WTC11 (cell line): ENCODE data around the gene ARHGEF12. TPM values are rescaled to one million over a fixed set of nuclear protein-coding genes. Genes with fewer than 3 reads are reported as not detected.
A peak's percentile ranks its signal among the peaks of the same experiment; 100 is the strongest.
"Not testable (repeated sequence)": the region's sequence is repeated elsewhere in the genome, so short reads cannot be mapped to it uniquely, and the experiment has no call there.

ENCODE experiments used
- ATAC-seq: fragments of 200-7000 bp; cut with Tn5 transposase; 2 replicates; pipeline ENCODE4 v1.10.0; 2021; ENCODE audit warnings: mild to moderate bottlenecking, moderate library complexity
- CTCF ChIA-PET: fragments of 300-600 bp; sonication (Branson Sonifier 250); formaldehyde crosslinking; loops from one replicate; lab custom pipeline; 2021; ENCODE audit warnings: antibody characterized with exemption; lab: Charles Lee
- POLR2A ChIA-PET: fragments of 350-600 bp; sonication (Branson Sonifier 250); formaldehyde crosslinking; loops from one replicate; lab custom pipeline; 2021; ENCODE audit warnings: antibody characterized with exemption; lab: Charles Lee
- DNase-seq: peaks from one replicate; pipeline ENCODE4 v3.0.0; 2021; ENCODE audit warnings: low spot score
- H3K27ac Mint-ChIP-seq: 2 replicates; pipeline ENCODE4 v1.8.0; 2021; ENCODE audit warnings: mixed read lengths
- H3K27me3 Mint-ChIP-seq: 2 replicates; pipeline ENCODE4 v1.8.0; 2021; ENCODE audit warnings: low read depth, mild to moderate bottlenecking, moderate library complexity, mixed read lengths
- H3K36me3 Mint-ChIP-seq: 2 replicates; pipeline ENCODE4 v1.8.0; 2021; ENCODE audit warnings: mixed read lengths
- H3K4me1 Mint-ChIP-seq: 2 replicates; pipeline ENCODE4 v1.8.0; 2022; ENCODE audit warnings: mixed read lengths
- H3K4me3 Mint-ChIP-seq: 2 replicates; pipeline ENCODE4 v1.8.0; 2021; ENCODE audit warnings: mild to moderate bottlenecking, moderate library complexity, mixed read lengths
- H3K9me3 Mint-ChIP-seq: 2 replicates; pipeline ENCODE4 v1.8.0; 2021; ENCODE audit warnings: mixed read lengths
- EMX1 ChIP-seq: fragments of 250-450 bp; sonication (Bioruptor Pico); IDR thresholded peaks from 2 replicates; pipeline ENCODE4 v1.8.0; 2021; ENCODE audit warnings: mild to moderate bottlenecking
- ETV6 ChIP-seq: sonication (generic); formaldehyde crosslinking; IDR thresholded peaks from 2 replicates; pipeline ENCODE4 v1.8.1; 2022; ENCODE audit warnings: mild to moderate bottlenecking, missing genetic modification reagents
- FOXK1 ChIP-seq: sonication (generic); formaldehyde crosslinking; IDR thresholded peaks from 2 replicates; pipeline ENCODE4 v1.8.0; 2022; ENCODE audit warnings: mild to moderate bottlenecking, moderate library complexity, missing genetic modification reagents
- NR1H2 ChIP-seq: sonication (generic); formaldehyde crosslinking; IDR thresholded peaks from 2 replicates; pipeline ENCODE4 v1.9.0; 2021; ENCODE audit warnings: mild to moderate bottlenecking, moderate library complexity, missing genetic modification reagents
- SMAD4 ChIP-seq: sonication (generic); formaldehyde crosslinking; IDR thresholded peaks from 2 replicates; pipeline ENCODE4 v1.8.0; 2022; ENCODE audit warnings: mild to moderate bottlenecking, missing genetic modification reagents
- TEAD4 ChIP-seq: sonication (generic); formaldehyde crosslinking; IDR thresholded peaks from 2 replicates; pipeline ENCODE4 v1.8.0; 2022; ENCODE audit warnings: mild to moderate bottlenecking, missing genetic modification reagents
- ZNF121 ChIP-seq: sonication (generic); formaldehyde crosslinking; IDR thresholded peaks from 2 replicates; pipeline ENCODE4 v1.8.0; 2023; ENCODE audit warnings: missing genetic modification reagents
- ZNF138 ChIP-seq: sonication (generic); formaldehyde crosslinking; conservative IDR thresholded peaks from 2 replicates; pipeline ENCODE4 v1.8.1; 2022; ENCODE audit warnings: mild to moderate bottlenecking, moderate library complexity, missing genetic modification reagents
- ZNF232 ChIP-seq: sonication (generic); formaldehyde crosslinking; IDR thresholded peaks from 2 replicates; pipeline ENCODE4 v1.8.0; 2022; ENCODE audit warnings: mild to moderate bottlenecking, missing genetic modification reagents
- ZNF317 ChIP-seq: sonication (generic); formaldehyde crosslinking; IDR thresholded peaks from 2 replicates; pipeline ENCODE4 v1.8.1; 2023; ENCODE audit warnings: low read depth, mild to moderate bottlenecking, moderate library complexity, missing genetic modification reagents, borderline replicate concordance
- total RNA-seq: library from RNA; stranded (reverse); gene quantifications from 3 replicates; pipeline ENCODE4 v1.2.3, GENCODE V29; 2021
- TF ChIP-seq, protein P1 (sequence below): fragments of 250-450 bp; sonication (Bioruptor Pico); conservative IDR thresholded peaks from 2 replicates; pipeline ENCODE4 v1.9.0; 2021; ENCODE audit warnings: mild to moderate bottlenecking
- TF ChIP-seq, protein P2 (sequence below): sonication (generic); formaldehyde crosslinking; conservative IDR thresholded peaks from 2 replicates; pipeline ENCODE4 v1.8.1; 2023; ENCODE audit warnings: mild to moderate bottlenecking, low read depth, missing genetic modification reagents, moderate library complexity
- TF ChIP-seq, protein P3 (sequence below): sonication (generic); formaldehyde crosslinking; IDR thresholded peaks from 2 replicates; pipeline ENCODE4 v1.8.1; 2022; ENCODE audit warnings: low read depth, missing genetic modification reagents, borderline replicate concordance
- TF ChIP-seq, protein P4 (sequence below): sonication (generic); formaldehyde crosslinking; IDR thresholded peaks from 2 replicates; pipeline ENCODE4 v1.8.0; 2022; ENCODE audit warnings: mild to moderate bottlenecking, missing genetic modification reagents
- TF ChIP-seq, protein P5 (sequence below): sonication (generic); formaldehyde crosslinking; conservative IDR thresholded peaks from 2 replicates; pipeline ENCODE4 v1.8.1; 2022; ENCODE audit warnings: mild to moderate bottlenecking, missing genetic modification reagents
- TF ChIP-seq, protein P6 (sequence below): sonication (generic); formaldehyde crosslinking; IDR thresholded peaks from 2 replicates; pipeline ENCODE4 v1.8.1; 2023; ENCODE audit warnings: mild to moderate bottlenecking, missing genetic modification reagents

The ARHGEF12 gene
- total RNA-seq, 1 experiment from 2014 or later, result 35.8 TPM

DNA sequence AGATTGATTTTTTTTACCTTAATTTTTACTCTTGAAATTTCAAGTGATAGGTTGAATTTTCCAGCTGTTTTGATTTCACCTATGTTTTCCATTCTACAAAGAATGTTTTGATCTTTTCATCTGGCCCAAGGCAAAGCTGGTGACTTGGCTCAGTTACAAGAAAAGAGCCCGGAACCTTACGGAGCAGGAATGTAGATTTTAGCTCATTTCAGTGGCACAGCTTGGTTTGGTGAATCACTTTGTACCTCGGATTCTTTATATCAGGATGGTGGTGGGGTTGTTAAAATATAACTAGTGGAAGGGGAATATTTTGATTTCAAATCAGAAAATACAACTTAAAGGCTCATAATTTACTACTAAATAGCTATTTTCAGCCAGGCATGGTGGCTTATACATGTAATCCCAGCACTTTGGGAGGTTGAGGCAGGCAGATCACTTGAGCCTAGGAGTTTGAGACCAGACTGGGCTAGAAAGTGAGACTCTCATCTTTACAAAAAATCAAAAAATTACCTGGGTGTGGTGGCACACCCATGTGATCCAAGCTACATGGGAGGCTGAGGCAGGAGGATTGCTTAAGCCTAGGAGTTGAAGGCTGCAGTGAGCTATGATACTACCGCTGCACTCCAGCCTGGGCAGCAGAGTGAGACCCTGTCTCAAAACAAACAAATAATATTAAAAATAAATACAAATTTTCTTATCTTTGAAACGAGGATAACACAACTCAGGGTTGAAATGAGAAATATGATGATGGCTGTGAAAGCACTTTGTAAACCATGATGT is 166.0 kb downstream of the ARHGEF12 start:
- ATAC-seq (no peak), DNase-seq (no peak)
- H3K27ac Mint-ChIP-seq, result no peak overlapping the region
- no peaks in the 10 kb centered on the region for H3K9me3 Mint-ChIP-seq
- TF ChIP-seq, protein P1, sequence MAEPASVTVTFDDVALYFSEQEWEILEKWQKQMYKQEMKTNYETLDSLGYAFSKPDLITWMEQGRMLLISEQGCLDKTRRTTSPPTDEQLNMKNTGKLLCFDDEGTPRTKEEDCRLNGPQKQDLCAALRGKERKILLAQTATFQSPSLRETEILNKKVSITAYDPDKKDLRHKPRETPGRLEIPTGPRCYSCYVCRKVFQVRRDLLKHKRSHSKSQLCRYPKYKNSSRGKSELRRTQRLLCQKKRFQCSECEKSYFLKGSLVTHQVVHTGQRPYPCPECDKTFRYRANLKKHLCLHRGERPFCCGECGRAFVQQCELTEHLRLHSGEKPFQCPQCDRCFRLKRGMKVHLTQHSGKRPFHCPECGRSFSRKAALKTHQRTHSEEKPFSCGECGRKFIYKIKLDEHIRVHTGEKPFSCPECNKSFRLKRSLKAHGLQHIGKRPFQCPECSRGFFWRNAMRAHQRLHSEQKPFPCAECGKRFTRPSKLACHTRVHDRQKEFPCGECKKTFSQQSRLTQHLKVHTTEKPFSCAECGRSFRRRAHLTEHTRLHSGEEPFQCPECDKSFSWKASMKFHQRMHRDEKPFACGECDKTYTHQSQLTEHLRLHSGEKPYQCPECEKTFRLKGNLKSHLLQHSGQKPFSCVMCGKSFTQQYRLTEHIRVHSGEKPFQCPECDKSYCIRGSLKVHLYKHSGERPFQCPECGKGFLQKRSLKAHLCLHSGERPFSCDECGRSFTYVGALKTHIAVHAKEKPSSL, result no peak
- TF ChIP-seq ZNF121 (CRISPR knock-in tag) (peak; percentile 95), ZNF138 (CRISPR knock-in tag) (no peak)
- peaks cover 56% of the 10 kb centered on the region for H3K4me1 Mint-ChIP-seq
- ChIA-PET POLR2A (no interaction called here), CTCF (interaction anchor here (1.0 to 3.2 kb wide), 10 partner anchors 9 to 483 kb away, joined by 3 to 12 read pairs (median 4); partner anchors contain the start of genes ARHGEF12 and GRIK4)
- H3K36me3 Mint-ChIP-seq, result no peaks in the 10 kb centered on the region
- no peak overlapping the region for H3K4me3 Mint-ChIP-seq
- no peaks in the 10 kb centered on the region for H3K27me3 Mint-ChIP-seq

DNA sequence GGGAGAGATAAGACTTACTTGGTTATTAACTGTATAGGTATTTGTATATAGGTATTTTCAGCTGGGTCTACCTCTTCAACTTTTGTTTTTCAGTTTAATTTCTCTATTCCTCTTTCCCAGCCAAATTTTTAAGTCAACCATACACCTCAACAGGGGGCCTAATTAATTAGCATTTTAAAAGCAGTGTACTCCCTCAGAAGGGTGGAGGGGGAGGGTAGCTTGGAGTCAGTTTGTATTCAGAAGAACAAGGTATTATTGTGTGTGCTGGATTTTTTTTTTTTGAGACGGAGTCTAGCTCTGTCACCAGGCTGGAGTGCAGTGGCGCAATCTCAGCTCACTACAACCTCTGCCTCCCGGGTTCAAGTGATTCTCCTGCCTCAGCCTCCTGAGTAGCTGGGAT is 167.3 kb downstream of the ARHGEF12 start:
- H3K27me3 Mint-ChIP-seq, POLR2A ChIA-PET, H3K9me3 Mint-ChIP-seq, H3K36me3 Mint-ChIP-seq, H3K27ac Mint-ChIP-seq, DNase-seq: not testable (repeated sequence)
- peaks cover 52% of the 10 kb centered on the region for H3K4me1 Mint-ChIP-seq
- peak; percentile 38; the same call in 1 of the 2 replicates for ATAC-seq
- CTCF ChIA-PET, result interaction anchor here (0.6 to 4.2 kb wide), 9 partner anchors 24 to 482 kb away, joined by 3 to 19 read pairs (median 4); no protein-coding TSS in a partner anchor
- H3K4me3 Mint-ChIP-seq, result peak overlapping the region; percentile 3; the same call in 1 of the 2 replicates

DNA sequence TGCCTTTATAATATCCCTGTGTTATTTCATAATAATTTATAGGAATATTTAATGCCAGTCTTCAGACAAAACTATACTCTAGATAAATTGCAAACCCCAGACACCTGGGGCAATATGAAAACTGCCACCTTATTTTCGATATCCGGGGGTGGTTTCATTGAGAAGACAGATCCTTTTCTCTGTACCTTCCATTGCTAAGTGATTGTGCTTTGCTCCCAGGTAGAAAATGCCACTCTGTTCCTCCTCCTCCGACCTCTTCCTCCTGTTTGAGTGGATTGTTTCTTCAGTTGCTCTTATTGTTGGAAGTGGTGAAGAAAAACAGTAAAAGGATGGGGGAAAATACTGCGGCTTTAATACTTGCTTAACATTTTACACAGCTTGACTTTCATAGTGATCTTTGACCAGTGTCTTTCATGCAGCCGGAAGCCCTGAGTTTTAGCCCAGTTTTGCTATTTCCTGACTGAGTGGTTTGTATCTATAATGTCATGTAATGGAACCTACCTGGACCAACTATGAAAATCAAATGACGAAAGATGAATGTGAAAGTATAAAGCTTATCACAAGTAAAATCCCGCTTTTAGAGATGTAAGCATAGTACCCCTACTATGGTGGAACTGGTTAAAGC is 169.7 kb downstream of the ARHGEF12 start:
- no peak for TF ChIP-seq NR1H2 (CRISPR knock-in tag)
- no peak for TF ChIP-seq ETV6 (CRISPR knock-in tag)
- TF ChIP-seq, protein P2, sequence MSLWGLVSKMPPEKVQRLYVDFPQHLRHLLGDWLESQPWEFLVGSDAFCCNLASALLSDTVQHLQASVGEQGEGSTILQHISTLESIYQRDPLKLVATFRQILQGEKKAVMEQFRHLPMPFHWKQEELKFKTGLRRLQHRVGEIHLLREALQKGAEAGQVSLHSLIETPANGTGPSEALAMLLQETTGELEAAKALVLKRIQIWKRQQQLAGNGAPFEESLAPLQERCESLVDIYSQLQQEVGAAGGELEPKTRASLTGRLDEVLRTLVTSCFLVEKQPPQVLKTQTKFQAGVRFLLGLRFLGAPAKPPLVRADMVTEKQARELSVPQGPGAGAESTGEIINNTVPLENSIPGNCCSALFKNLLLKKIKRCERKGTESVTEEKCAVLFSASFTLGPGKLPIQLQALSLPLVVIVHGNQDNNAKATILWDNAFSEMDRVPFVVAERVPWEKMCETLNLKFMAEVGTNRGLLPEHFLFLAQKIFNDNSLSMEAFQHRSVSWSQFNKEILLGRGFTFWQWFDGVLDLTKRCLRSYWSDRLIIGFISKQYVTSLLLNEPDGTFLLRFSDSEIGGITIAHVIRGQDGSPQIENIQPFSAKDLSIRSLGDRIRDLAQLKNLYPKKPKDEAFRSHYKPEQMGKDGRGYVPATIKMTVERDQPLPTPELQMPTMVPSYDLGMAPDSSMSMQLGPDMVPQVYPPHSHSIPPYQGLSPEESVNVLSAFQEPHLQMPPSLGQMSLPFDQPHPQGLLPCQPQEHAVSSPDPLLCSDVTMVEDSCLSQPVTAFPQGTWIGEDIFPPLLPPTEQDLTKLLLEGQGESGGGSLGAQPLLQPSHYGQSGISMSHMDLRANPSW (CRISPR knock-in tag), result no peak

DNA sequence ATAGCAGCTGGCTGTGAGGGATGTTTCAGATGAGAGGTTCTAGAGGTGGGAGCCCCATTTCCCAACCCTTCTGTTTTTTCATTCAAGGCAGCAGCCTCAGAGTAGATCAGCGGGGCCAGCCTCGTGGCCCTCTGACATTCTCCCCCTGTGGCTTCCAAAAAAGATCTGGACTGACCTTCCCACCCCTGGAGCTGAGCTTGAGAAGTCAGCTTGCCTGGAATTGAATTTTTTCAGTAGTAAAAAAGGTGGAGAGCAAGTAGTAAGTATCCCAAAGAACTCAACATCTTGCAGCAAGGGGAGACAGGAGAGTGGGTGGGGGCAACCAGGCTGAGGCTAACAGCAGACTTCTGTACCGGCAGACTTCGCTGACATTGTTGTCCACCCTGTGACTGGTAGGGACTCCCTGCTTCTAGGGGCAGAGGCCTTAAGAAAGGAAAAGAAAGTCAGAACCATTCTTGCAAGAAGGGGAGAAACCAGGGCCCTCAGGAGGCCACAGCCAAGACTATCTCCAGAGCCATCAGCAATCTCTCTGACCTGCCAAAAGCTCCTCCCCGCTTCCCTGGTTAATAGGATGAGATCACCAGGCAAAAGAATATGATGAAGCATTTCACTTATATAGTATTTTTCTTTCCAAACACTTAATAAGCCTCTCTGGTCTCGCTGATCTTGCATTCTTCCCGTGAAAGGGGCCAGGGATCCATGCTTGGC is 173.3 kb downstream of the ARHGEF12 start:
- no peaks in the 10 kb centered on the region for H3K36me3 Mint-ChIP-seq
- H3K9me3 Mint-ChIP-seq, result no peaks in the 10 kb centered on the region
- H3K27ac Mint-ChIP-seq, result no peak overlapping the region
- H3K4me1 Mint-ChIP-seq, result peaks cover 16% of the 10 kb centered on the region
- ATAC-seq (no peak), DNase-seq (no peak)
- H3K27me3 Mint-ChIP-seq, result peaks cover 21% of the 10 kb centered on the region
- ChIA-PET CTCF (interaction anchor here (0.6 to 1.3 kb wide), 4 partner anchors 127 to 298 kb away, joined by 3 to 12 read pairs (median 4); no protein-coding TSS in a partner anchor), POLR2A (no interaction called here)
- no peak overlapping the region for H3K4me3 Mint-ChIP-seq
- no peak for TF ChIP-seq TEAD4
- TF ChIP-seq EMX1 (CRISPR knock-in tag), result no peak
- TF ChIP-seq, protein P3, sequence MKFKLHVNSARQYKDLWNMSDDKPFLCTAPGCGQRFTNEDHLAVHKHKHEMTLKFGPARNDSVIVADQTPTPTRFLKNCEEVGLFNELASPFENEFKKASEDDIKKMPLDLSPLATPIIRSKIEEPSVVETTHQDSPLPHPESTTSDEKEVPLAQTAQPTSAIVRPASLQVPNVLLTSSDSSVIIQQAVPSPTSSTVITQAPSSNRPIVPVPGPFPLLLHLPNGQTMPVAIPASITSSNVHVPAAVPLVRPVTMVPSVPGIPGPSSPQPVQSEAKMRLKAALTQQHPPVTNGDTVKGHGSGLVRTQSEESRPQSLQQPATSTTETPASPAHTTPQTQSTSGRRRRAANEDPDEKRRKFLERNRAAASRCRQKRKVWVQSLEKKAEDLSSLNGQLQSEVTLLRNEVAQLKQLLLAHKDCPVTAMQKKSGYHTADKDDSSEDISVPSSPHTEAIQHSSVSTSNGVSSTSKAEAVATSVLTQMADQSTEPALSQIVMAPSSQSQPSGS (CRISPR knock-in tag), result no peak
- TF ChIP-seq ZNF317 (CRISPR knock-in tag), result no peak
- TF ChIP-seq, protein P4, sequence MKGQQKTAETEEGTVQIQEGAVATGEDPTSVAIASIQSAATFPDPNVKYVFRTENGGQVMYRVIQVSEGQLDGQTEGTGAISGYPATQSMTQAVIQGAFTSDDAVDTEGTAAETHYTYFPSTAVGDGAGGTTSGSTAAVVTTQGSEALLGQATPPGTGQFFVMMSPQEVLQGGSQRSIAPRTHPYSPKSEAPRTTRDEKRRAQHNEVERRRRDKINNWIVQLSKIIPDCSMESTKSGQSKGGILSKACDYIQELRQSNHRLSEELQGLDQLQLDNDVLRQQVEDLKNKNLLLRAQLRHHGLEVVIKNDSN (CRISPR knock-in tag), result no peak
- TF ChIP-seq, protein P5, sequence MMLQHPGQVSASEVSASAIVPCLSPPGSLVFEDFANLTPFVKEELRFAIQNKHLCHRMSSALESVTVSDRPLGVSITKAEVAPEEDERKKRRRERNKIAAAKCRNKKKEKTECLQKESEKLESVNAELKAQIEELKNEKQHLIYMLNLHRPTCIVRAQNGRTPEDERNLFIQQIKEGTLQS, result no peak
- TF ChIP-seq SMAD4 (CRISPR knock-in tag), result no peak
- TF ChIP-seq, protein P6, sequence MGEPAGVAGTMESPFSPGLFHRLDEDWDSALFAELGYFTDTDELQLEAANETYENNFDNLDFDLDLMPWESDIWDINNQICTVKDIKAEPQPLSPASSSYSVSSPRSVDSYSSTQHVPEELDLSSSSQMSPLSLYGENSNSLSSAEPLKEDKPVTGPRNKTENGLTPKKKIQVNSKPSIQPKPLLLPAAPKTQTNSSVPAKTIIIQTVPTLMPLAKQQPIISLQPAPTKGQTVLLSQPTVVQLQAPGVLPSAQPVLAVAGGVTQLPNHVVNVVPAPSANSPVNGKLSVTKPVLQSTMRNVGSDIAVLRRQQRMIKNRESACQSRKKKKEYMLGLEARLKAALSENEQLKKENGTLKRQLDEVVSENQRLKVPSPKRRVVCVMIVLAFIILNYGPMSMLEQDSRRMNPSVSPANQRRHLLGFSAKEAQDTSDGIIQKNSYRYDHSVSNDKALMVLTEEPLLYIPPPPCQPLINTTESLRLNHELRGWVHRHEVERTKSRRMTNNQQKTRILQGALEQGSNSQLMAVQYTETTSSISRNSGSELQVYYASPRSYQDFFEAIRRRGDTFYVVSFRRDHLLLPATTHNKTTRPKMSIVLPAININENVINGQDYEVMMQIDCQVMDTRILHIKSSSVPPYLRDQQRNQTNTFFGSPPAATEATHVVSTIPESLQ (CRISPR knock-in tag), result no peak
- no peak for TF ChIP-seq ZNF232 (CRISPR knock-in tag)
- no peak for TF ChIP-seq FOXK1 (CRISPR knock-in tag)

More for the DNA sequence above, 169.7 kb downstream of the ARHGEF12 start:
- H3K4me1 Mint-ChIP-seq, result peaks cover 41% of the 10 kb centered on the region
- peaks cover 9% of the 10 kb centered on the region for H3K27me3 Mint-ChIP-seq
- no peaks in the 10 kb centered on the region for H3K9me3 Mint-ChIP-seq
- no peak overlapping the region for H3K4me3 Mint-ChIP-seq
- no peak overlapping the region for H3K27ac Mint-ChIP-seq
- CTCF ChIA-PET, result interaction anchor here (0.7 to 4.2 kb wide), 2 partner anchors 179 to 480 kb away, joined by 3 to 19 read pairs; no protein-coding TSS in a partner anchor
- no peak for ATAC-seq
- no peak for DNase-seq
- POLR2A ChIA-PET, result no interaction called here
- no peaks in the 10 kb centered on the region for H3K36me3 Mint-ChIP-seq
